Ascending aorta (tissue), 2 donors: ENCODE measurements around the gene ADGRA3. TPM values are rescaled to one million over a fixed set of nuclear protein-coding genes. Genes with fewer than 3 reads are reported as not detected.

Source experiments
- DNase-seq, 2 donors: peaks; one replicate each; pipeline ENCODE4 v3.0.0-alpha.2; 2019; ENCODE audit warnings: low spot score in 2 of 2
- H3K27ac ChIP-seq, 2 donors: fragments of 200-600 bp; sonication (generic); one replicate each; pipeline ENCODE4 v1.5.1; 2016 to 2017; ENCODE audit warnings: mild to moderate bottlenecking in 1 of 2
- H3K27me3 ChIP-seq: fragments of 200-600 bp; sonication (generic); one replicate; pipeline ENCODE4 v1.5.1; 2017
- H3K36me3 ChIP-seq, 2 donors: fragments of 200-600 bp; sonication (generic); one replicate each; pipeline ENCODE4 v1.5.1; 2016
- H3K4me1 ChIP-seq, 2 donors: fragments of 200-600 bp; sonication (generic); one replicate each; pipeline ENCODE4 v1.5.1; 2016 to 2017; ENCODE audit warnings: mild to moderate bottlenecking in 1 of 2
- H3K4me3 ChIP-seq, 2 donors: fragments of 200-600 bp; sonication (generic); one replicate each; pipeline ENCODE4 v1.5.1; 2016 to 2017; ENCODE audit warnings: mild to moderate bottlenecking in 1 of 2
- H3K9me3 ChIP-seq, 2 donors: fragments of 200-600 bp; sonication (generic); one replicate each; pipeline ENCODE4 v1.5.1; 2016
- CTCF ChIP-seq, 3 experiments: fragments of 200-600 bp in 2 of 3; fragments of 450-650 bp in 1 of 3; sonication (generic) in 2 of 3; IDR thresholded peaks; one replicate each; pipeline ENCODE4 v1.5.1; 2016 to 2019; ENCODE audit warnings: antibody characterized with exemption in 3 of 3, mild to moderate bottlenecking in 1 of 3, moderate library complexity in 1 of 3
- intact Hi-C: fragments of 100-400 bp; cut with DNase I; formaldehyde crosslinking; loops from one replicate; pipeline ENCODE4 v1.15.1; 2023
- total RNA-seq: library from RNA; depleted of rRNA; stranded (reverse); fragments of >200 nt; gene quantifications from one replicate; pipeline ENCODE4 v1.1.0, GENCODE V29; 2016

The ADGRA3 gene
- total RNA-seq, 1 donor from 2014 or later: 2.2 TPM

GRCh38 chr4:22410645-22411247 is 105.1 kb downstream of the ADGRA3 start:
- no peaks in the 10 kb centered on the region for H3K4me1 ChIP-seq
- TF ChIP-seq CTCF (IDR thresholded peaks at IDR 0.05): peak in 2 of 3 experiments; percentile 56 to 64
- no peak overlapping the region for H3K4me3 ChIP-seq
- no peak overlapping the region for H3K27ac ChIP-seq
- no peak for DNase-seq
- peaks cover 0 to 4% of the 10 kb centered on the region in 2 donors for H3K36me3 ChIP-seq
- intact Hi-C loops: loop anchor here (1.0 to 5.0 kb wide), 3 partner anchors 102 to 280 kb away; no protein-coding TSS in a partner anchor
- no peaks in the 10 kb centered on the region for H3K9me3 ChIP-seq
- no peaks in the 10 kb centered on the region for H3K27me3 ChIP-seq

GRCh38 chr4:22408474-22408873 is 107.4 kb downstream of the ADGRA3 start:
- no peaks in the 10 kb centered on the region for H3K9me3 ChIP-seq
- no peaks in the 10 kb centered on the region for H3K4me1 ChIP-seq
- H3K36me3 ChIP-seq: peaks cover 0 to 4% of the 10 kb centered on the region in 2 donors
- no peak for DNase-seq
- intact Hi-C loops: no loop called here
- no peak for TF ChIP-seq CTCF (IDR thresholded peaks at IDR 0.05)
- no peaks in the 10 kb centered on the region for H3K27me3 ChIP-seq
- H3K27ac ChIP-seq: no peak overlapping the region
- H3K4me3 ChIP-seq: no peak overlapping the region

- Histone ChIP-seq H3K36me3 (peaks cover 2 to 3% of the 10 kb centered on the region in 2 donors), H3K4me1 (no peaks in the 10 kb centered on the region), H3K27ac (no peak overlapping the region), H3K4me3 (no peak overlapping the region), H3K27me3 (no peaks in the 10 kb centered on the region), H3K9me3 (no peaks in the 10 kb centered on the region)
- no peak for DNase-seq
- TF ChIP-seq CTCF (IDR thresholded peaks at IDR 0.05): no peak
- intact Hi-C loops: no loop called here
These were observed 108.5 kb downstream of the ADGRA3 start for GRCh38 chr4:22407361-22407760.

GRCh38 chr4:22398671-22399070 is 117.2 kb downstream of the ADGRA3 start:
- H3K27me3 ChIP-seq: no peaks in the 10 kb centered on the region
- H3K36me3 ChIP-seq: peaks cover 4 to 13% of the 10 kb centered on the region in 2 donors
- no peaks in the 10 kb centered on the region for H3K9me3 ChIP-seq
- TF ChIP-seq CTCF (IDR thresholded peaks at IDR 0.05): no peak
- H3K4me3 ChIP-seq: no peak overlapping the region
- intact Hi-C loops: no loop called here
- H3K4me1 ChIP-seq: no peaks in the 10 kb centered on the region
- no peak for DNase-seq
- no peak overlapping the region for H3K27ac ChIP-seq

- H3K4me1 ChIP-seq: no peaks in the 10 kb centered on the region
- DNase-seq: no peak
- H3K4me3 ChIP-seq: no peak overlapping the region
- no peak for TF ChIP-seq CTCF (IDR thresholded peaks at IDR 0.05)
- no peaks in the 10 kb centered on the region for H3K9me3 ChIP-seq
- intact Hi-C loops: no loop called here
- no peak overlapping the region for H3K27ac ChIP-seq
- no peaks in the 10 kb centered on the region for H3K27me3 ChIP-seq
- peaks cover 6 to 10% of the 10 kb centered on the region in 2 donors for H3K36me3 ChIP-seq
These were observed 124.3 kb downstream of the ADGRA3 start for GRCh38 chr4:22391551-22391950.
